GM23248 (cell line): ENCODE data around the gene LSP1.

Experiments used
- EZH2 ChIP-seq: fragments of 200-600 bp; sonication (generic); IDR thresholded peaks from 2 replicates; pipeline ENCODE4 v1.6.1; 2018; ENCODE audit warnings: antibody characterized with exemption, mild to moderate bottlenecking; ENCODE audit not compliant: insufficient read depth, poor library complexity, severe bottlenecking
- EZH2phosphoT487 ChIP-seq: fragments of 200-600 bp; sonication (generic); IDR thresholded peaks from 2 replicates; pipeline ENCODE4 v1.6.1; 2018; ENCODE audit warnings: antibody characterized with exemption, moderate library complexity, mild to moderate bottlenecking, low read depth; ENCODE audit not compliant: insufficient read depth

- TF ChIP-seq EZH2 (no peak), EZH2phosphoT487 (no peak)
Measured at GRCh38 chr11:1917523-1918435, 64.9 kb downstream of the LSP1 start.
